CD4-positive, alpha-beta T cell (primary cell): ENCODE data around the gene LIN37. TPM values are rescaled to one million over a fixed set of nuclear protein-coding genes. Genes with fewer than 3 reads are reported as not detected.

Experiments
- ATAC-seq: fragments of 200-7000 bp; cut with Tn5 transposase; one replicate; pipeline ENCODE4 v1.10.0; 2022; ENCODE audit warnings: mild to moderate bottlenecking; ENCODE audit not compliant: poor library complexity
- CTCF ChIA-PET: fragments of 350-600 bp; sonication (Branson Sonifier 250); formaldehyde crosslinking; loops from one replicate; lab custom pipeline; 2021; ENCODE audit warnings: antibody characterized with exemption, inconsistent platforms; lab: Charles Lee
- POLR2A ChIA-PET: fragments of 350-600 bp; sonication (Branson Sonifier 250); formaldehyde crosslinking; loops from one replicate; lab custom pipeline; 2021; ENCODE audit warnings: antibody characterized with exemption, inconsistent platforms; lab: Charles Lee
- DNase-seq, 14 experiments: peaks; one replicate each; pipeline ENCODE4 v3.0.0-alpha.2; 2013 to 2020; ENCODE audit warnings: mixed read lengths in 2 of 14
- H3K27ac ChIP-seq, 2 donors: one replicate each; pipeline versions ENCODE4 v1.5.1 to v1.7.0; 2013; ENCODE audit warnings: low read length in 2 of 2, low read depth in 1 of 2, mild to moderate bottlenecking in 1 of 2
- H3K27me3 ChIP-seq, 2 experiments: 1 replicate in 1 of 2; 2 replicates in 1 of 2; pipeline versions ENCODE4 v1.6.1 to v1.7.0; 2013; ENCODE audit warnings: low read length in 2 of 2, control low read depth in 1 of 2, mild to moderate bottlenecking in 1 of 2, moderate library complexity in 1 of 2; ENCODE audit not compliant: insufficient read depth in 2 of 2, control insufficient read depth in 1 of 2
- H3K36me3 ChIP-seq: one replicate; pipeline ENCODE4 v1.6.1; 2013; ENCODE audit warnings: low read length, control low read depth; ENCODE audit not compliant: insufficient read depth
- H3K4me1 ChIP-seq: one replicate; pipeline ENCODE4 v1.6.1; 2013; ENCODE audit warnings: low read length, control low read depth; ENCODE audit not compliant: insufficient read depth
- H3K4me3 ChIP-seq: one replicate; pipeline ENCODE4 v1.5.1; 2013; ENCODE audit warnings: mild to moderate bottlenecking, low read length, moderate library complexity
- H3K9me3 ChIP-seq, 2 experiments: 1 replicate in 1 of 2; 2 replicates in 1 of 2; pipeline versions ENCODE4 v1.6.1 to v1.7.0; 2013; ENCODE audit warnings: low read length in 2 of 2, mild to moderate bottlenecking in 2 of 2, control low read depth in 1 of 2, moderate library complexity in 1 of 2; ENCODE audit not compliant: control insufficient read depth in 1 of 2, insufficient read depth in 1 of 2
- H3K27ac Mint-ChIP-seq: one replicate; pipeline ENCODE4 v1.8.0; 2020; ENCODE audit warnings: mixed read lengths
- H3K27me3 Mint-ChIP-seq: one replicate; pipeline ENCODE4 v1.8.0; 2021; ENCODE audit warnings: mixed read lengths
- H3K36me3 Mint-ChIP-seq: one replicate; pipeline ENCODE4 v1.8.0; 2021; ENCODE audit warnings: low read depth, mixed read lengths
- H3K4me1 Mint-ChIP-seq: one replicate; pipeline ENCODE4 v1.8.0; 2021; ENCODE audit warnings: low read depth, mixed read lengths
- H3K4me3 Mint-ChIP-seq: one replicate; pipeline ENCODE4 v1.8.0; 2020; ENCODE audit warnings: mild to moderate bottlenecking, mixed read lengths
- H3K9me3 Mint-ChIP-seq: one replicate; pipeline ENCODE4 v1.8.0; 2020; ENCODE audit warnings: mixed read lengths
- CTCF ChIP-seq: fragments of 200-600 bp; IDR thresholded peaks from one replicate; pipeline ENCODE4 v1.8.0; 2022; ENCODE audit warnings: antibody characterized with exemption, mild to moderate bottlenecking
- intact Hi-C, 2 experiments: fragments of 100-400 bp; cut with DNase I in 1 of 2; cut with micrococcal nuclease in 1 of 2; formaldehyde crosslinking; loops; one replicate each; pipeline versions ENCODE4 v1.15.1 to v1.9.0; 2023 to 2025; cut with DNase I, micrococcal nuclease
- total RNA-seq, 174 experiments: library from RNA in 2 of 174; stranded (reverse) in 2 of 174; gene quantifications; one replicate each; pipeline ENCODE4 v1.2.3 and lab custom pipeline; 2021 to 2026

LIN37 gene
- total RNA-seq, 2 experiments from 2014 or later: 4.8 to 6.0 TPM

- H3K27ac Mint-ChIP-seq: no peak overlapping the region
Observed at GRCh38 chr19:35729021-35729420, 19.4 kb upstream of the LIN37 start.

GRCh38 chr19:35729763-35730162 lies 18.6 kb upstream of the LIN37 start:
- Histone ChIP-seq H3K4me1 (no peaks in the 10 kb centered on the region), H3K4me3 (no peak overlapping the region), H3K36me3 (peaks cover 94% of the 10 kb centered on the region), H3K27me3 (no peaks in the 10 kb centered on the region), H3K27ac (no peak overlapping the region), H3K9me3 (no peaks in the 10 kb centered on the region)
- ChIA-PET POLR2A (interaction anchor here (1.3 to 1.8 kb wide), 2 partner anchors 11 kb away, joined by 4 to 5 read pairs; no protein-coding TSS in a partner anchor), CTCF (no interaction called here)
- Mint-ChIP-seq H3K4me3 (no peak overlapping the region), H3K4me1 (peaks cover 10% of the 10 kb centered on the region), H3K27ac (no peak overlapping the region), H3K36me3 (peaks cover 82% of the 10 kb centered on the region), H3K27me3 (no peaks in the 10 kb centered on the region), H3K9me3 (no peaks in the 10 kb centered on the region)
- intact Hi-C loops: no loop called here
- ATAC-seq: no peak
- TF ChIP-seq CTCF: no peak
- no peak for DNase-seq

More at GRCh38 chr19:35729021-35729420, 19.4 kb upstream of the LIN37 start:
- H3K4me1 ChIP-seq: no peaks in the 10 kb centered on the region
- intact Hi-C loops: no loop called here
- ATAC-seq (no peak), DNase-seq (no peak)
- no peaks in the 10 kb centered on the region for H3K9me3 ChIP-seq
- H3K36me3 ChIP-seq: peaks cover 98% of the 10 kb centered on the region
- H3K27me3 ChIP-seq: no peaks in the 10 kb centered on the region
- peaks cover 82% of the 10 kb centered on the region for H3K36me3 Mint-ChIP-seq
- no peak for TF ChIP-seq CTCF
- H3K4me1 Mint-ChIP-seq: peaks cover 2% of the 10 kb centered on the region
- H3K27me3 Mint-ChIP-seq: no peaks in the 10 kb centered on the region
- POLR2A ChIA-PET: interaction anchor here (1.3 kb wide), 1 partner anchor 11 kb away, joined by 4 read pairs; no protein-coding TSS in a partner anchor
- CTCF ChIA-PET: no interaction called here
- no peak overlapping the region for H3K4me3 ChIP-seq
- no peak overlapping the region for H3K4me3 Mint-ChIP-seq
- H3K27ac ChIP-seq: no peak overlapping the region
- no peaks in the 10 kb centered on the region for H3K9me3 Mint-ChIP-seq

- TF ChIP-seq CTCF: no peak
- Histone ChIP-seq H3K4me1 (no peaks in the 10 kb centered on the region), H3K9me3 (no peaks in the 10 kb centered on the region), H3K27ac (no peak overlapping the region), H3K4me3 (no peak overlapping the region), H3K27me3 (no peaks in the 10 kb centered on the region), H3K36me3 (peaks cover 94% of the 10 kb centered on the region)
- CTCF ChIA-PET: no interaction called here
- no peaks in the 10 kb centered on the region for H3K9me3 Mint-ChIP-seq
- intact Hi-C loops: no loop called here
- ATAC-seq: no peak
- POLR2A ChIA-PET: interaction anchor here (1.8 kb wide), 1 partner anchor 10 kb away, joined by 5 read pairs; no protein-coding TSS in a partner anchor
- peaks cover 12% of the 10 kb centered on the region for H3K4me1 Mint-ChIP-seq
- H3K27ac Mint-ChIP-seq: no peak overlapping the region
- peaks cover 82% of the 10 kb centered on the region for H3K36me3 Mint-ChIP-seq
- H3K4me3 Mint-ChIP-seq: no peak overlapping the region
- no peaks in the 10 kb centered on the region for H3K27me3 Mint-ChIP-seq
- no peak for DNase-seq
Observed at GRCh38 chr19:35730326-35730725, 18.1 kb upstream of the LIN37 start.
